Measurements from ENCODE around the gene CHST9.

- no peak for TF ChIP-seq CTCF (conservative IDR thresholded peaks at IDR 0.05; ENCODE audit: low read depth, low read length)
- no peak for TF ChIP-seq BHLHE40 (IDR thresholded peaks at IDR 0.05; ENCODE audit: low read depth, low read length)
- TF ChIP-seq CEBPB (IDR thresholded peaks at IDR 0.05; ENCODE audit: low read depth, low read length): no peak
- TF ChIP-seq POLR2A (IDR thresholded peaks at IDR 0.05; ENCODE audit: low read depth, low read length): no peak
- no peak for TF ChIP-seq SMC3 (IDR thresholded peaks at IDR 0.05; ENCODE audit: low read depth, low read length)
Observed at GRCh38 chr18:26971409-26971808, 213.7 kb downstream of the CHST9 start.

Data from IMR-90 (cell line).